NB4 (cell line): ENCODE data around the gene USP31.
"Not testable (repeated sequence)": the region's sequence is repeated elsewhere in the genome, so short reads cannot be mapped to it uniquely, and the experiment has no call there.

ENCODE experiments used
- DNase-seq: peaks from one replicate; pipeline ENCODE4 v3.0.0; 2010; ENCODE audit warnings: low read depth
- H3K4me3 ChIP-seq: one replicate; pipeline ENCODE4 v1.5.1; 2011; ENCODE audit warnings: mild to moderate bottlenecking, low read depth, low read length, moderate library complexity
- CTCF ChIP-seq: IDR thresholded peaks from one replicate; pipeline ENCODE4 v1.5.1; 2012; ENCODE audit warnings: low read depth, low read length
- MAX ChIP-seq: IDR thresholded peaks from 2 replicates; pipeline ENCODE4 v1.6.1; 2011; ENCODE audit warnings: low read depth, low read length
- MYC ChIP-seq: IDR thresholded peaks from 2 replicates; pipeline ENCODE4 v1.6.1; 2011; ENCODE audit warnings: low read depth, low read length
- POLR2A ChIP-seq: IDR thresholded peaks from 2 replicates; pipeline ENCODE4 v1.6.1; 2011; ENCODE audit warnings: mild to moderate bottlenecking; ENCODE audit not compliant: insufficient read length; ENCODE audit errors: extremely low read depth

USP31 gene

GRCh38 chr16:23105309-23105708 lies 43.9 kb downstream of the USP31 start:
- no peak for DNase-seq
- TF ChIP-seq CTCF (no peak), MAX (no peak), MYC (no peak), POLR2A (no peak)
- no peak overlapping the region for H3K4me3 ChIP-seq

GRCh38 chr16:23104032-23104955 lies 45.0 kb downstream of the USP31 start:
- no peak for TF ChIP-seq POLR2A
- TF ChIP-seq MAX, result no peak
- no peak for TF ChIP-seq CTCF
- no peak for TF ChIP-seq MYC
- no peak overlapping the region for H3K4me3 ChIP-seq
- no peak for DNase-seq

- DNase-seq, result no peak
- TF ChIP-seq MAX, result no peak
- TF ChIP-seq MYC, result no peak
- TF ChIP-seq POLR2A, result no peak
- no peak for TF ChIP-seq CTCF
- H3K4me3 ChIP-seq, result no peak overlapping the region
These were observed 45.6 kb downstream of the USP31 start for GRCh38 chr16:23103603-23104002.

- no peak for DNase-seq
- TF ChIP-seq MYC (no peak), MAX (no peak), CTCF (no peak), POLR2A (no peak)
- H3K4me3 ChIP-seq, result no peak overlapping the region
These were observed 48.2 kb downstream of the USP31 start for GRCh38 chr16:23101012-23101550.

- peak; percentile 20 for DNase-seq
- not testable (repeated sequence) for H3K4me3 ChIP-seq
These were observed 52.8 kb downstream of the USP31 start for GRCh38 chr16:23096450-23096849.

- H3K4me3 ChIP-seq, DNase-seq: not testable (repeated sequence)
These were observed 55.1 kb downstream of the USP31 start for GRCh38 chr16:23094136-23094535.

GRCh38 chr16:23092801-23093117 lies 56.5 kb downstream of the USP31 start:
- H3K4me3 ChIP-seq, result no peak overlapping the region
- TF ChIP-seq POLR2A (no peak), MAX (no peak), MYC (no peak), CTCF (no peak)
- no peak for DNase-seq
